Measurements from ENCODE around the gene FASN.

GRCh38 chr17:82091264-82092066 is 6.6 kb downstream of the FASN start:
- TF ChIP-seq MAX (IDR thresholded peaks at IDR 0.05; ENCODE audit: low read depth) (no peak), RCOR1 (IDR thresholded peaks at IDR 0.05; ENCODE audit: low read length) (no peak), NRF1 (IDR thresholded peaks at IDR 0.05; ENCODE audit: low read depth, low read length) (no peak), ZBTB33 (IDR thresholded peaks at IDR 0.05; ENCODE audit: borderline replicate concordance, low read depth) (no peak), YY1 (IDR thresholded peaks at IDR 0.05; ENCODE audit: low read depth) (no peak), SIN3A (IDR thresholded peaks at IDR 0.05; ENCODE audit: borderline replicate concordance, low read depth, low read length) (no peak), JUND (IDR thresholded peaks at IDR 0.05) (no peak), CTCF (IDR thresholded peaks at IDR 0.05) (no peak), RAD21 (IDR thresholded peaks at IDR 0.05; ENCODE audit: low read length) (no peak), USF2 (IDR thresholded peaks at IDR 0.05; ENCODE audit: borderline replicate concordance, low read depth, low read length) (no peak), FOXM1 (IDR thresholded peaks at IDR 0.05; ENCODE audit: low read depth) (no peak), TCF12 (IDR thresholded peaks at IDR 0.05) (no peak)
